ENCODE data around the gene ASPDH.

Gene ASPDH

GRCh38 chr19:50486823-50487515, 26.7 kb downstream of the ASPDH start:
- H3K36me3 Mint-ChIP-seq (ENCODE audit: low read depth) = peaks cover 26% of the 10 kb centered on the region
- peaks cover 8% of the 10 kb centered on the region for H3K4me1 Mint-ChIP-seq (ENCODE audit: low read depth)
- peaks cover 7% of the 10 kb centered on the region for H3K27me3 Mint-ChIP-seq (ENCODE audit: low read depth)
- no peaks in the 10 kb centered on the region for H3K9me3 Mint-ChIP-seq
- no peak overlapping the region for H3K27ac Mint-ChIP-seq
- H3K4me3 Mint-ChIP-seq = no peak overlapping the region

- Mint-ChIP-seq H3K36me3 (ENCODE audit: low read depth) (peaks cover 28% of the 10 kb centered on the region), H3K4me1 (ENCODE audit: low read depth) (peaks cover 3% of the 10 kb centered on the region), H3K27me3 (ENCODE audit: low read depth) (no peaks in the 10 kb centered on the region), H3K27ac (no peak overlapping the region), H3K4me3 (no peak overlapping the region), H3K9me3 (no peaks in the 10 kb centered on the region)
Observed at GRCh38 chr19:50485284-50485955, 28.3 kb downstream of the ASPDH start.

GRCh38 chr19:50482916-50483315, 30.8 kb downstream of the ASPDH start:
- Mint-ChIP-seq H3K4me3 (no peak overlapping the region), H3K27me3 (ENCODE audit: low read depth) (no peaks in the 10 kb centered on the region), H3K4me1 (ENCODE audit: low read depth) (peaks cover 4% of the 10 kb centered on the region), H3K9me3 (no peaks in the 10 kb centered on the region), H3K36me3 (ENCODE audit: low read depth) (peaks cover 27% of the 10 kb centered on the region), H3K27ac (no peak overlapping the region)

GRCh38 chr19:50482271-50482855, 31.4 kb downstream of the ASPDH start:
- Mint-ChIP-seq H3K4me1 (ENCODE audit: low read depth) (peaks cover 9% of the 10 kb centered on the region), H3K36me3 (ENCODE audit: low read depth) (peaks cover 31% of the 10 kb centered on the region), H3K27me3 (ENCODE audit: low read depth) (no peaks in the 10 kb centered on the region), H3K9me3 (no peaks in the 10 kb centered on the region), H3K27ac (no peak overlapping the region), H3K4me3 (no peak overlapping the region)

GRCh38 chr19:50481351-50482149, 32.2 kb downstream of the ASPDH start:
- no peaks in the 10 kb centered on the region for H3K9me3 Mint-ChIP-seq
- peaks cover 15% of the 10 kb centered on the region for H3K4me1 Mint-ChIP-seq (ENCODE audit: low read depth)
- H3K36me3 Mint-ChIP-seq (ENCODE audit: low read depth) = peaks cover 32% of the 10 kb centered on the region
- H3K27me3 Mint-ChIP-seq (ENCODE audit: low read depth) = no peaks in the 10 kb centered on the region
- no peak overlapping the region for H3K27ac Mint-ChIP-seq
- H3K4me3 Mint-ChIP-seq = no peak overlapping the region

- Mint-ChIP-seq H3K4me3 (no peak overlapping the region), H3K36me3 (ENCODE audit: low read depth) (peaks cover 28% of the 10 kb centered on the region), H3K27me3 (ENCODE audit: low read depth) (no peaks in the 10 kb centered on the region), H3K27ac (no peak overlapping the region), H3K4me1 (ENCODE audit: low read depth) (peaks cover 15% of the 10 kb centered on the region), H3K9me3 (no peaks in the 10 kb centered on the region)
Observed at GRCh38 chr19:50480281-50481111, 33.2 kb downstream of the ASPDH start.

GRCh38 chr19:50479761-50480251, 33.9 kb downstream of the ASPDH start:
- Mint-ChIP-seq H3K27me3 (ENCODE audit: low read depth) (no peaks in the 10 kb centered on the region), H3K36me3 (ENCODE audit: low read depth) (peaks cover 21% of the 10 kb centered on the region), H3K4me1 (ENCODE audit: low read depth) (peaks cover 15% of the 10 kb centered on the region), H3K9me3 (no peaks in the 10 kb centered on the region), H3K27ac (no peak overlapping the region), H3K4me3 (no peak overlapping the region)

- Mint-ChIP-seq H3K27me3 (ENCODE audit: low read depth) (no peaks in the 10 kb centered on the region), H3K27ac (no peak overlapping the region), H3K4me1 (ENCODE audit: low read depth) (peaks cover 15% of the 10 kb centered on the region), H3K36me3 (ENCODE audit: low read depth) (peaks cover 20% of the 10 kb centered on the region), H3K9me3 (no peaks in the 10 kb centered on the region), H3K4me3 (peak overlapping the region; percentile 21)
Observed at GRCh38 chr19:50478901-50479715, 34.6 kb downstream of the ASPDH start.

GRCh38 chr19:50477751-50478515, 35.8 kb downstream of the ASPDH start:
- peak overlapping the region; percentile 31 for H3K27ac Mint-ChIP-seq
- H3K27me3 Mint-ChIP-seq (ENCODE audit: low read depth) = no peaks in the 10 kb centered on the region
- peaks cover 15% of the 10 kb centered on the region for H3K4me1 Mint-ChIP-seq (ENCODE audit: low read depth)
- peaks cover 14% of the 10 kb centered on the region for H3K36me3 Mint-ChIP-seq (ENCODE audit: low read depth)
- H3K9me3 Mint-ChIP-seq = no peaks in the 10 kb centered on the region
- H3K4me3 Mint-ChIP-seq = peak overlapping the region; percentile 98

GRCh38 chr19:50476907-50477238, 36.8 kb downstream of the ASPDH start:
- H3K9me3 Mint-ChIP-seq = no peaks in the 10 kb centered on the region
- peak overlapping the region; percentile 98 for H3K4me3 Mint-ChIP-seq
- peak overlapping the region; percentile 93 for H3K27ac Mint-ChIP-seq
- H3K36me3 Mint-ChIP-seq (ENCODE audit: low read depth) = peaks cover 14% of the 10 kb centered on the region
- H3K4me1 Mint-ChIP-seq (ENCODE audit: low read depth) = peaks cover 15% of the 10 kb centered on the region
- no peaks in the 10 kb centered on the region for H3K27me3 Mint-ChIP-seq (ENCODE audit: low read depth)

- Mint-ChIP-seq H3K36me3 (ENCODE audit: low read depth) (peaks cover 14% of the 10 kb centered on the region), H3K27me3 (ENCODE audit: low read depth) (no peaks in the 10 kb centered on the region), H3K9me3 (no peaks in the 10 kb centered on the region), H3K4me1 (ENCODE audit: low read depth) (peaks cover 15% of the 10 kb centered on the region), H3K4me3 (peak within 1 kb of the TSS; percentile 98), H3K27ac (peak within 1 kb of the TSS; percentile 93)
Observed at GRCh38 chr19:50476224-50476906, 37.3 kb downstream of the ASPDH start, which contains the start of the genes EMC10 and GARIN5A. Gene EMC10, plus strand, starts transcription at chr19:50476507. Its CDS starts 38 bp downstream, at chr19:50476545. Gene GARIN5A, minus strand, starts transcription at chr19:50476848. Its CDS starts 460 bp downstream, at chr19:50476388.

- peaks cover 15% of the 10 kb centered on the region for H3K4me1 Mint-ChIP-seq (ENCODE audit: low read depth)
- no peaks in the 10 kb centered on the region for H3K9me3 Mint-ChIP-seq
- peaks cover 11% of the 10 kb centered on the region for H3K36me3 Mint-ChIP-seq (ENCODE audit: low read depth)
- peak overlapping the region; percentile 98 for H3K4me3 Mint-ChIP-seq
- peak overlapping the region; percentile 77 for H3K27ac Mint-ChIP-seq
- H3K27me3 Mint-ChIP-seq (ENCODE audit: low read depth) = no peaks in the 10 kb centered on the region
Observed at GRCh38 chr19:50475736-50476223, 37.9 kb downstream of the ASPDH start.
